Measurements from ENCODE around the gene SLFNL1.

Gene SLFNL1

GRCh38 chr1:41019353-41019745 is 2.2 kb downstream of the SLFNL1 start:
- no peak for DNase-seq

- no peak for DNase-seq
These were observed 3.5 kb downstream of the SLFNL1 start for GRCh38 chr1:41018018-41018410.

- no peak for DNase-seq
These were observed 4.1 kb downstream of the SLFNL1 start for GRCh38 chr1:41017141-41018017.

GRCh38 chr1:41015897-41016470 is 5.5 kb downstream of the SLFNL1 start:
- DNase-seq = no peak

GRCh38 chr1:41015281-41015896 is 6.1 kb downstream of the SLFNL1 start:
- no peak for DNase-seq

- no peak for DNase-seq
These were observed 6.7 kb downstream of the SLFNL1 start for GRCh38 chr1:41014871-41015270.

- no peak for DNase-seq
These were observed 7.7 kb downstream of the SLFNL1 start for GRCh38 chr1:41013796-41014195.

- no peak for DNase-seq
These were observed 8.5 kb downstream of the SLFNL1 start for GRCh38 chr1:41013024-41013423.

- DNase-seq = no peak
These were observed 11.2 kb downstream of the SLFNL1 start for GRCh38 chr1:41010345-41010744.

GRCh38 chr1:41009466-41009865 is 12.1 kb downstream of the SLFNL1 start:
- no peak for DNase-seq

GRCh38 chr1:41006942-41007865 is 14.3 kb downstream of the SLFNL1 start:
- DNase-seq = no peak

- DNase-seq = no peak
These were observed 15.6 kb downstream of the SLFNL1 start for GRCh38 chr1:41005876-41006275.

- DNase-seq = peak; percentile 69
These were observed 17.8 kb downstream of the SLFNL1 start for GRCh38 chr1:41003640-41004220.

- DNase-seq = no peak
These were observed 18.3 kb downstream of the SLFNL1 start for GRCh38 chr1:41003127-41003639.

- DNase-seq = no peak
These were observed 22.9 kb downstream of the SLFNL1 start for GRCh38 chr1:40998668-40999067.

GRCh38 chr1:40997096-40997495 is 24.4 kb downstream of the SLFNL1 start:
- peak; percentile 75 for DNase-seq

GRCh38 chr1:40989066-40989465 is 32.5 kb downstream of the SLFNL1 start:
- DNase-seq = no peak

- DNase-seq = no peak
These were observed 33.2 kb downstream of the SLFNL1 start for GRCh38 chr1:40988280-40988679.

- no peak for DNase-seq
These were observed 33.9 kb downstream of the SLFNL1 start for GRCh38 chr1:40987439-40988276.

- no peak for DNase-seq
These were observed 34.6 kb downstream of the SLFNL1 start for GRCh38 chr1:40986956-40987355.

- no peak for DNase-seq
These were observed 35.2 kb downstream of the SLFNL1 start for GRCh38 chr1:40986328-40986783.
